Measurements from ENCODE around the gene ANKRD39. TPM values are rescaled to one million over a fixed set of nuclear protein-coding genes. Genes with fewer than 3 reads are reported as not detected.

Gene ANKRD39, protein sequence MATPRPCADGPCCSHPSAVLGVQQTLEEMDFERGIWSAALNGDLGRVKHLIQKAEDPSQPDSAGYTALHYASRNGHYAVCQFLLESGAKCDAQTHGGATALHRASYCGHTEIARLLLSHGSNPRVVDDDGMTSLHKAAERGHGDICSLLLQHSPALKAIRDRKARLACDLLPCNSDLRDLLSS
- 10 to 100 TPM in 3 of 4 donors, 1 to 10 TPM in 1; 9.7 to 55.3 (median 12.7) TPM for total RNA-seq

- WGBS, 2 donors (ENCODE audit: low coverage in 1 of 2): 1% methylated on average over 51 of the region's 81 CpGs; no CpG with 5 or more reads in 1 of the 2 donors
- Histone ChIP-seq H3K9me3 (no peaks in the 10 kb centered on the region), H3K36me3 (peaks cover 0 to 7% (median 0%) of the 10 kb centered on the region in 4 donors), H3K4me3 (peak within 1 kb of the TSS; percentile 59 to 69 (median 64)), H3K27me3 (no peaks in the 10 kb centered on the region), H3K27ac (peak within 1 kb of the TSS; percentile 80 to 91 (median 90)), H3K4me1 (peaks cover 10 to 43% (median 36%) of the 10 kb centered on the region in 4 donors)
- in situ Hi-C loops (cut with MboI; ENCODE audit: low pct_ligation_motif_present in 1 of 4, low pct_unique_long_range_greater_than_20kb in 1 of 4, low sequenced_read_pairs in 3 of 4) (loop anchor here in 3 of 4 donors (10.0 kb wide), 1 partner anchor 97 kb away; no protein-coding TSS in a partner anchor), intact Hi-C loops (cut with DNase I; ENCODE audit: low total_unique reads) (loop anchor here (2.0 kb wide), 2 partner anchors 41 to 95 kb away; partner anchors contain the start of gene CNNM3)
- peak; percentile 99 for DNase-seq
- TF ChIP-seq POLR2AphosphoS5 (IDR thresholded peaks at IDR 0.05): peak; percentile 65 to 80 (median 72)
- TF ChIP-seq POLR2A (IDR thresholded peaks at IDR 0.05): peak; percentile 80
- TF ChIP-seq, protein P1, sequence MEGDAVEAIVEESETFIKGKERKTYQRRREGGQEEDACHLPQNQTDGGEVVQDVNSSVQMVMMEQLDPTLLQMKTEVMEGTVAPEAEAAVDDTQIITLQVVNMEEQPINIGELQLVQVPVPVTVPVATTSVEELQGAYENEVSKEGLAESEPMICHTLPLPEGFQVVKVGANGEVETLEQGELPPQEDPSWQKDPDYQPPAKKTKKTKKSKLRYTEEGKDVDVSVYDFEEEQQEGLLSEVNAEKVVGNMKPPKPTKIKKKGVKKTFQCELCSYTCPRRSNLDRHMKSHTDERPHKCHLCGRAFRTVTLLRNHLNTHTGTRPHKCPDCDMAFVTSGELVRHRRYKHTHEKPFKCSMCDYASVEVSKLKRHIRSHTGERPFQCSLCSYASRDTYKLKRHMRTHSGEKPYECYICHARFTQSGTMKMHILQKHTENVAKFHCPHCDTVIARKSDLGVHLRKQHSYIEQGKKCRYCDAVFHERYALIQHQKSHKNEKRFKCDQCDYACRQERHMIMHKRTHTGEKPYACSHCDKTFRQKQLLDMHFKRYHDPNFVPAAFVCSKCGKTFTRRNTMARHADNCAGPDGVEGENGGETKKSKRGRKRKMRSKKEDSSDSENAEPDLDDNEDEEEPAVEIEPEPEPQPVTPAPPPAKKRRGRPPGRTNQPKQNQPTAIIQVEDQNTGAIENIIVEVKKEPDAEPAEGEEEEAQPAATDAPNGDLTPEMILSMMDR (IDR thresholded peaks at IDR 0.05): peak; percentile 55 to 95 (median 74)
- no peak for TF ChIP-seq EP300 (IDR thresholded peaks at IDR 0.05; ENCODE audit: low read depth)
These were observed at the start of gene ANKRD39 for GRCh38 chr2:96857667-96858372. ANKRD39 (minus strand) TSS chr2:96858016; CDS start chr2:96857987, 29 bp downstream.

DNA sequence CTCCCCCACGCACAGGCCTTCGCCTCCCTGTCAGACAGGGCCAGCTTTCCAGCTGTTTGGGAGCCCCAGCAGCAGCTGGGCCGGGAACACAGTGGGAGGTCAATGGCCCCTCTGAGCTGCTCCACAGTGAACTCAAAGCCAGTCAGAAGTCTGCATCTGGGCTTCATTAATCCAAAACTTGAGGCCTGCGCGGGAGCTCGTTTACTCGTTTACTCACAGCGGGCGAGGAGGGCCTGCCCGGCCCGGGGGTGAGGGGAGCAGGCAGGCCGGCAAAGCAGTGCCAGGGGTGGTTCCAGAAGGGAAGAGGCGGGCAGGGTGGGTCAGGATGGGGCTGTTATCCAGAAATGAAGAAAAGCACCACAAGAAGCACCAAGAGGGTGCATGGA lies 48.9 kb upstream of the ANKRD39 start:
- intact Hi-C loops (cut with DNase I; ENCODE audit: low total_unique reads): loop anchor here (1.0 to 5.0 kb wide), 2 partner anchors 37 to 46 kb away; no protein-coding TSS in a partner anchor
- 65% methylated on average over 13 of the region's 13 CpGs; no CpG with 5 or more reads in 1 of the 2 donors for WGBS, 2 donors (ENCODE audit: low coverage in 1 of 2)
- no peaks in the 10 kb centered on the region for H3K27me3 ChIP-seq
- in situ Hi-C loops (cut with MboI; ENCODE audit: low pct_ligation_motif_present in 1 of 4, low pct_unique_long_range_greater_than_20kb in 1 of 4, low sequenced_read_pairs in 3 of 4): no loop called here
- no peaks in the 10 kb centered on the region for H3K9me3 ChIP-seq
- H3K36me3 ChIP-seq: no peaks in the 10 kb centered on the region
- no peak for DNase-seq
- TF ChIP-seq, protein P1 (IDR thresholded peaks at IDR 0.05): no peak
- TF ChIP-seq POLR2AphosphoS5 (IDR thresholded peaks at IDR 0.05) (no peak), POLR2A (IDR thresholded peaks at IDR 0.05) (no peak), EP300 (IDR thresholded peaks at IDR 0.05; ENCODE audit: low read depth) (no peak)
- H3K4me3 ChIP-seq: no peak overlapping the region
- H3K4me1 ChIP-seq: peaks cover 16 to 48% (median 35%) of the 10 kb centered on the region in 4 donors
- H3K27ac ChIP-seq: peak overlapping the region; percentile 84 to 91 (median 86)

DNA sequence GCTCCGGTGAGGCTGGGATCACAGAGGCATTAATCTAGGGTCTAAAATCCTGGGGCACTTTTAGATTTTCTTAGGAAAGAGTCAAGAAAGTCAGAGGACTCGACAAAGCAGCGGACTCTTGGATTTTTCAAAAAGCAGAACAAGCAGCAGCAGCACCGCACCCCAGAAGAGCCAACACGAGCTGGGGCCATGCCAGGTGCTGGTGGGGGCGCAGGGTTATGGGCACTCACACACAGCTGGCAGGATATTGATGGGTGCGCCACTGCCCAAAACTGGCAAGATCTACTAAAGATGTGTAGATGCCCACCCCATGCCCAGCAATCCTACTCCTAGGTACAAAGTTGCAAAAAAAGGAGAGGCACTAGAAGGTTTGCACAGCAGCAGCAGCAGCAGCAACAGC lies 46.0 kb upstream of the ANKRD39 start:
- no peak overlapping the region for H3K4me3 ChIP-seq
- H3K27ac ChIP-seq: peak overlapping the region; percentile 7 to 86 (median 60)
- no peaks in the 10 kb centered on the region for H3K36me3 ChIP-seq
- intact Hi-C loops (cut with DNase I; ENCODE audit: low total_unique reads): no loop called here
- no peaks in the 10 kb centered on the region for H3K9me3 ChIP-seq
- peaks cover 16 to 47% (median 35%) of the 10 kb centered on the region in 4 donors for H3K4me1 ChIP-seq
- H3K27me3 ChIP-seq: no peaks in the 10 kb centered on the region
- no peak for DNase-seq
- TF ChIP-seq POLR2AphosphoS5 (IDR thresholded peaks at IDR 0.05): no peak
- TF ChIP-seq EP300 (IDR thresholded peaks at IDR 0.05; ENCODE audit: low read depth): no peak
- TF ChIP-seq POLR2A (IDR thresholded peaks at IDR 0.05): no peak
- TF ChIP-seq, protein P1 (IDR thresholded peaks at IDR 0.05): no peak
- in situ Hi-C loops (cut with MboI; ENCODE audit: low pct_ligation_motif_present in 1 of 4, low pct_unique_long_range_greater_than_20kb in 1 of 4, low sequenced_read_pairs in 3 of 4): no loop called here
- 63 to 67% methylated on average over 3 to 7 of the region's 7 CpGs for WGBS, 2 donors (ENCODE audit: low coverage in 1 of 2)

GRCh38 chr2:96903318-96903717 lies 45.5 kb upstream of the ANKRD39 start:
- H3K27ac ChIP-seq: peak overlapping the region; percentile 7 to 86 (median 60)
- H3K9me3 ChIP-seq: no peaks in the 10 kb centered on the region
- no peak overlapping the region for H3K4me3 ChIP-seq
- H3K27me3 ChIP-seq: no peaks in the 10 kb centered on the region
- no peaks in the 10 kb centered on the region for H3K36me3 ChIP-seq
- DNase-seq: no peak
- TF ChIP-seq, protein P1 (IDR thresholded peaks at IDR 0.05): no peak
- in situ Hi-C loops (cut with MboI; ENCODE audit: low pct_ligation_motif_present in 1 of 4, low pct_unique_long_range_greater_than_20kb in 1 of 4, low sequenced_read_pairs in 3 of 4) (no loop called here), intact Hi-C loops (cut with DNase I; ENCODE audit: low total_unique reads) (no loop called here)
- WGBS, 2 donors (ENCODE audit: low coverage in 1 of 2): 88% methylated on average over 7 of the region's 7 CpGs; no CpG with 5 or more reads in 1 of the 2 donors
- peaks cover 14 to 42% (median 37%) of the 10 kb centered on the region in 4 donors for H3K4me1 ChIP-seq

All from transverse colon (tissue), 4 donors.